T-cell (primary cell): ENCODE data around the gene SPRY4. TPM values are rescaled to one million over a fixed set of nuclear protein-coding genes. Genes with fewer than 3 reads are reported as not detected.

ENCODE experiments used
- ATAC-seq, 4 experiments: fragments of 200-7000 bp in 3 of 4; fragments of 150-1000 bp in 1 of 4; cut with Tn5 transposase; replicated peaks in 1 of 4; 1 replicate in 3 of 4; 2 replicates in 1 of 4; pipeline ENCODE4 v1.10.0; 2021; ENCODE audit warnings: moderate library complexity in 3 of 4, mild to moderate bottlenecking in 2 of 4, moderate number of reproducible peaks in 1 of 4
- CTCF ChIA-PET, 2 donors: fragments of 300-600 bp; sonication (Branson Sonifier 250); formaldehyde crosslinking; loops; one replicate each; lab custom pipeline; 2022; ENCODE audit warnings: antibody characterized with exemption in 2 of 2; lab: Charles Lee
- POLR2A ChIA-PET, 2 donors: fragments of 300-600 bp; sonication (Branson Sonifier 250); formaldehyde crosslinking; loops; one replicate each; lab custom pipeline; 2022; ENCODE audit warnings: antibody characterized with exemption in 2 of 2; lab: Charles Lee
- DNase-seq, 35 experiments: peaks; one replicate each; pipeline versions ENCODE4 v3.0.0 to v3.0.0-alpha.2; 2013 to 2023
- H3K27ac ChIP-seq: one replicate; pipeline ENCODE4 v1.5.1; 2013; ENCODE audit warnings: low read length
- H3K27me3 ChIP-seq, 2 experiments: replicated peaks in 1 of 2; 1 replicate in 1 of 2; 2 replicates in 1 of 2; pipeline versions ENCODE4 v1.6.1 to v1.7.0; 2013; ENCODE audit warnings: low read length in 1 of 2, mixed read lengths in 1 of 2; ENCODE audit not compliant: control insufficient read depth in 2 of 2, insufficient read depth in 2 of 2; ENCODE audit errors: extremely low read depth in 1 of 2
- H3K36me3 ChIP-seq, 2 donors: 1 replicate in 1 of 2; 2 replicates in 1 of 2; pipeline versions ENCODE4 v1.6.1 to v1.7.0; 2013; ENCODE audit warnings: low read length in 1 of 2; ENCODE audit not compliant: control insufficient read depth in 2 of 2, insufficient read depth in 1 of 2; ENCODE audit errors: extremely low read depth in 1 of 2
- H3K4me1 ChIP-seq, 2 experiments: 1 replicate in 1 of 2; 2 replicates in 1 of 2; pipeline versions ENCODE4 v1.6.1 to v1.7.0; 2013; ENCODE audit warnings: low read length in 2 of 2, mixed read lengths in 1 of 2; ENCODE audit not compliant: insufficient read depth in 2 of 2, control insufficient read depth in 1 of 2; ENCODE audit errors: extremely low read depth in 1 of 2
- H3K4me3 ChIP-seq, 2 donors: 1 replicate in 1 of 2; 2 replicates in 1 of 2; pipeline versions ENCODE4 v1.5.1 to v1.7.0; 2013; ENCODE audit warnings: mild to moderate bottlenecking in 2 of 2, low read length in 1 of 2, moderate library complexity in 1 of 2; ENCODE audit not compliant: control insufficient read depth in 1 of 2; ENCODE audit errors: extremely low read depth in 1 of 2
- H3K9me3 ChIP-seq: 2 replicates; pipeline ENCODE4 v1.7.0; 2013
- H3K27ac Mint-ChIP-seq, 2 donors: one replicate each; pipeline ENCODE4 v1.8.0; 2020 to 2021; ENCODE audit warnings: mild to moderate bottlenecking in 2 of 2, mixed read lengths in 2 of 2
- H3K27me3 Mint-ChIP-seq, 2 donors: one replicate each; pipeline ENCODE4 v1.8.0; 2021 to 2022; ENCODE audit warnings: mixed read lengths in 2 of 2
- H3K36me3 Mint-ChIP-seq: one replicate; pipeline ENCODE4 v1.8.0; 2021; ENCODE audit warnings: mixed read lengths
- H3K4me1 Mint-ChIP-seq, 3 donors: one replicate each; pipeline ENCODE4 v1.8.0; 2020 to 2022; ENCODE audit warnings: mixed read lengths in 3 of 3, mild to moderate bottlenecking in 1 of 3
- H3K4me3 Mint-ChIP-seq, 3 donors: one replicate each; pipeline ENCODE4 v1.8.0; 2020 to 2022; ENCODE audit warnings: mild to moderate bottlenecking in 3 of 3, mixed read lengths in 3 of 3, moderate library complexity in 3 of 3
- H3K9me3 Mint-ChIP-seq, 3 donors: one replicate each; pipeline ENCODE4 v1.8.0; 2020 to 2022; ENCODE audit warnings: mixed read lengths in 3 of 3
- WGBS: methylation state at CpG from one replicate; pipeline ENCODE4 v1.1.5; 2013; ENCODE audit warnings: missing lambda C conversion rate; ENCODE audit not compliant: insufficient coverage; 5-methylcytosine and 5-hydroxymethylcytosine counted together
- total RNA-seq, 35 experiments: library from RNA in 6 of 35; stranded (reverse) in 6 of 35; fragments of 120-200 nt in 1 of 35; gene quantifications; one replicate each; pipeline versions ENCODE4 v1.2.1 to v1.2.4 and lab custom pipeline; 2013 to 2026

The SPRY4 gene
- total RNA-seq, 5 donors from 2014 or later (not counting 1 experiment from before 2014, with no cell fraction given): 0.10 to 0.57 (median 0.28) TPM; not detected in 1

- no peak overlapping the region for H3K27ac Mint-ChIP-seq
- Histone ChIP-seq H3K9me3 (no peaks in the 10 kb centered on the region), H3K4me1 (peaks cover 0 to 3% of the 10 kb centered on the region in 2 experiments), H3K4me3 (no peak overlapping the region), H3K27ac (no peak overlapping the region), H3K36me3 (no peaks in the 10 kb centered on the region), H3K27me3 (peaks cover 0 to 16% of the 10 kb centered on the region in 2 experiments)
- peaks cover 0 to 4% of the 10 kb centered on the region in 2 donors for H3K27me3 Mint-ChIP-seq
- WGBS: 83% methylated on average over 1 of the region's 3 CpGs
- DNase-seq (no peak), ATAC-seq (no peak)
- no peaks in the 10 kb centered on the region for H3K36me3 Mint-ChIP-seq
- CTCF ChIA-PET: interaction anchor here in 1 of 2 donors (0.7 kb wide), 1 partner anchor 642 kb away, joined by 4 read pairs; no protein-coding TSS in a partner anchor
- no peaks in the 10 kb centered on the region for H3K9me3 Mint-ChIP-seq
- peaks cover 0 to 5% (median 2%) of the 10 kb centered on the region in 3 donors for H3K4me1 Mint-ChIP-seq
- POLR2A ChIA-PET: no interaction called here
- H3K4me3 Mint-ChIP-seq: no peak overlapping the region
Measured at GRCh38 chr5:142305211-142305610, 19.6 kb downstream of the SPRY4 start.

GRCh38 chr5:142304013-142304701 lies 20.7 kb downstream of the SPRY4 start:
- H3K4me1 ChIP-seq: peaks cover 0 to 3% of the 10 kb centered on the region in 2 experiments
- CTCF ChIA-PET: no interaction called here
- H3K36me3 Mint-ChIP-seq: no peaks in the 10 kb centered on the region
- ATAC-seq (no peak), DNase-seq (no peak)
- H3K27ac Mint-ChIP-seq: no peak overlapping the region
- no peak overlapping the region for H3K4me3 Mint-ChIP-seq
- H3K9me3 ChIP-seq: no peaks in the 10 kb centered on the region
- no peaks in the 10 kb centered on the region for H3K36me3 ChIP-seq
- POLR2A ChIA-PET: no interaction called here
- no peaks in the 10 kb centered on the region for H3K27me3 Mint-ChIP-seq
- no peak overlapping the region for H3K27ac ChIP-seq
- H3K27me3 ChIP-seq: peaks cover 0 to 16% of the 10 kb centered on the region in 2 experiments
- H3K4me3 ChIP-seq: no peak overlapping the region
- peaks cover 0 to 5% (median 2%) of the 10 kb centered on the region in 3 donors for H3K4me1 Mint-ChIP-seq
- no peaks in the 10 kb centered on the region for H3K9me3 Mint-ChIP-seq
- WGBS: 89% methylated on average over 11 of the region's 14 CpGs

GRCh38 chr5:142303565-142303964 lies 21.3 kb downstream of the SPRY4 start:
- no peak for ATAC-seq
- Mint-ChIP-seq H3K4me1 (peaks cover 0 to 5% (median 2%) of the 10 kb centered on the region in 3 donors), H3K27me3 (no peaks in the 10 kb centered on the region), H3K4me3 (no peak overlapping the region), H3K27ac (no peak overlapping the region), H3K36me3 (no peaks in the 10 kb centered on the region), H3K9me3 (no peaks in the 10 kb centered on the region)
- no peak overlapping the region for H3K27ac ChIP-seq
- DNase-seq: no peak
- POLR2A ChIA-PET: no interaction called here
- no peaks in the 10 kb centered on the region for H3K36me3 ChIP-seq
- CTCF ChIA-PET: no interaction called here
- H3K9me3 ChIP-seq: no peaks in the 10 kb centered on the region
- H3K4me3 ChIP-seq: no peak overlapping the region
- peaks cover 0 to 3% of the 10 kb centered on the region in 2 experiments for H3K4me1 ChIP-seq
- peaks cover 0 to 16% of the 10 kb centered on the region in 2 experiments for H3K27me3 ChIP-seq
- 91% methylated on average over 6 of the region's 7 CpGs for WGBS

- POLR2A ChIA-PET: no interaction called here
- WGBS: no CpG with 5 or more reads among the region's 4 CpGs
- peaks cover 0 to 3% of the 10 kb centered on the region in 2 experiments for H3K4me1 ChIP-seq
Measured at GRCh38 chr5:142301540-142301939, 23.3 kb downstream of the SPRY4 start.

GRCh38 chr5:142300677-142301076 lies 24.1 kb downstream of the SPRY4 start:
- H3K36me3 ChIP-seq: no peaks in the 10 kb centered on the region
- no peaks in the 10 kb centered on the region for H3K9me3 ChIP-seq
- ATAC-seq (no peak), DNase-seq (no peak)
- no peaks in the 10 kb centered on the region for H3K9me3 Mint-ChIP-seq
- H3K27me3 Mint-ChIP-seq: peaks cover 2 to 4% of the 10 kb centered on the region in 2 donors
- ChIA-PET CTCF (no interaction called here), POLR2A (no interaction called here)
- H3K4me1 ChIP-seq: peaks cover 0 to 3% of the 10 kb centered on the region in 2 experiments
- peaks cover 0 to 5% (median 2%) of the 10 kb centered on the region in 3 donors for H3K4me1 Mint-ChIP-seq
- H3K4me3 Mint-ChIP-seq: no peak overlapping the region
- no peak overlapping the region for H3K27ac Mint-ChIP-seq
- 85% methylated on average over 4 of the region's 8 CpGs for WGBS
- H3K4me3 ChIP-seq: no peak overlapping the region
- H3K27ac ChIP-seq: no peak overlapping the region
- no peaks in the 10 kb centered on the region for H3K36me3 Mint-ChIP-seq
- H3K27me3 ChIP-seq: peaks cover 0 to 11% of the 10 kb centered on the region in 2 experiments

More at GRCh38 chr5:142301540-142301939, 23.3 kb downstream of the SPRY4 start:
- CTCF ChIA-PET: interaction anchor here in 1 of 2 donors (0.5 kb wide), 1 partner anchor 115 kb away, joined by 4 read pairs; no protein-coding TSS in a partner anchor
- H3K4me3 ChIP-seq: no peak overlapping the region
- no peak overlapping the region for H3K27ac ChIP-seq
- H3K9me3 Mint-ChIP-seq: no peaks in the 10 kb centered on the region
- DNase-seq (no peak), ATAC-seq (no peak)
- H3K27ac Mint-ChIP-seq: no peak overlapping the region
- no peaks in the 10 kb centered on the region for H3K36me3 Mint-ChIP-seq
- H3K4me1 Mint-ChIP-seq: peaks cover 0 to 5% (median 2%) of the 10 kb centered on the region in 3 donors
- no peaks in the 10 kb centered on the region for H3K9me3 ChIP-seq
- H3K27me3 Mint-ChIP-seq: peaks cover 2 to 4% of the 10 kb centered on the region in 2 donors
- no peak overlapping the region for H3K4me3 Mint-ChIP-seq
- no peaks in the 10 kb centered on the region for H3K36me3 ChIP-seq
- peaks cover 0 to 11% of the 10 kb centered on the region in 2 experiments for H3K27me3 ChIP-seq

GRCh38 chr5:142298789-142299188 lies 26.0 kb downstream of the SPRY4 start:
- H3K27me3 ChIP-seq: peaks cover 0 to 2% of the 10 kb centered on the region in 2 experiments
- H3K27ac ChIP-seq: no peak overlapping the region
- H3K9me3 ChIP-seq: no peaks in the 10 kb centered on the region
- DNase-seq (no peak), ATAC-seq (no peak)
- H3K36me3 ChIP-seq: no peaks in the 10 kb centered on the region
- no peak overlapping the region for H3K27ac Mint-ChIP-seq
- no peaks in the 10 kb centered on the region for H3K9me3 Mint-ChIP-seq
- H3K4me1 ChIP-seq: peaks cover 0 to 3% of the 10 kb centered on the region in 2 experiments
- H3K27me3 Mint-ChIP-seq: peaks cover 2 to 4% of the 10 kb centered on the region in 2 donors
- 57% methylated on average over 2 of the region's 6 CpGs for WGBS
- H3K4me3 ChIP-seq: no peak overlapping the region
- no peaks in the 10 kb centered on the region for H3K36me3 Mint-ChIP-seq
- CTCF ChIA-PET: interaction anchor here in 1 of 2 donors (0.5 kb wide), 1 partner anchor 293 kb away, joined by 4 read pairs; no protein-coding TSS in a partner anchor
- POLR2A ChIA-PET: no interaction called here
- H3K4me3 Mint-ChIP-seq: no peak overlapping the region
- H3K4me1 Mint-ChIP-seq: peaks cover 0 to 5% (median 2%) of the 10 kb centered on the region in 3 donors
